ENCODE measurements around the gene TBC1D32. TPM values are rescaled to one million over a fixed set of nuclear protein-coding genes. Genes with fewer than 3 reads are reported as not detected.
"Not testable (repeated sequence)": the region's sequence is repeated elsewhere in the genome, so short reads cannot be mapped to it uniquely, and the experiment has no call there.

TBC1D32 gene
- total RNA-seq, 1 experiment from 2014 or later, result 5.2 TPM

DNA sequence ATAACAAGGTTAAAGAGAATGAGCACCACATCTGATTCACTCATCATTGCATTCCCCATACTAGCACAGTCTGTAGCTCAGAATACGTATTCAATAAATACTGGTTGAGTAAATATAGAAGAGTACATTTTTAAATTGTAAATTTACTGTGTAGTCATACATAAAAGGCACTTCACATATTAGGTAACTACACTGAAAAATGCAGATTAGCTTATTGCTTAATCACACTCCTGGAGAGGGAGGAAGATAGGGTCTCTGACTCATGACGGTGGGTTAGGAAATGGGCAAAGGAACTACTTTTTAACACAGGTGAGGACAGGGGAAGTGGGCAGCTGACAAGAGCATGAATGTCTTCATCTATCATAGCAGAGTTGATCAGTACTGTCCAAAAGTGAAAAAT lies 133.2 kb downstream of the TBC1D32 start:
- Mint-ChIP-seq H3K9me3 (no peaks in the 10 kb centered on the region), H3K4me1 (peaks cover 6% of the 10 kb centered on the region), H3K27ac (no peak overlapping the region), H3K4me3 (no peak overlapping the region), H3K27me3 (ENCODE audit: low read depth) (no peaks in the 10 kb centered on the region), H3K36me3 (no peaks in the 10 kb centered on the region)
- no peak for DNase-seq (ENCODE audit: low spot score)
- TF ChIP-seq FOXK1 (CRISPR knock-in tag; IDR thresholded peaks at IDR 0.05) (no peak), ZNF423 (CRISPR knock-in tag; IDR thresholded peaks at IDR 0.05) (no peak), ZNF317 (CRISPR knock-in tag; IDR thresholded peaks at IDR 0.05; ENCODE audit: borderline replicate concordance, low read depth) (no peak), HMGA2 (CRISPR knock-in tag; IDR thresholded peaks at IDR 0.05) (no peak), CREM (CRISPR knock-in tag; IDR thresholded peaks at IDR 0.05) (no peak), JUN (CRISPR knock-in tag; IDR thresholded peaks at IDR 0.05) (no peak)
- ChIA-PET POLR2A (no interaction called here), CTCF (no interaction called here)
- ATAC-seq, result no peak

DNA sequence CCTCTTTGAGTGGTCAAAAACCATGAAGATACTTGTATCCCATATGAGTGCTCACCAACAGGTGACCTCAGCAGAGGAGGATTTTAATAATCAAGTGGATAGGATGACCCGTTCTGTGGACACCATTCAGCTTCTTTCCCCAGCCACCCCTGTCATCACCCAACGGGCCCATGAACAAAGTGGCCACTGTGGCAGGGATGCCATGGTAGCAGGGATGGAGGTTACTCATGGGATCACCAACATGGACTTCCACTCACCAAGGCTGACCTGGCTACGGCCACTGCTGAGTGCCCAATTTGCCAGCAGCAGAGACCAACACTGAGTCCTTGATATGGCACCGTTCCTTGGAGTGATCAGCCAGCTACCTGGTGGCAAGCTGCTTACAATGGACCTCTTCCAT lies 138.2 kb downstream of the TBC1D32 start:
- DNase-seq (ENCODE audit: low spot score); H3K36me3 Mint-ChIP-seq; H3K4me3 Mint-ChIP-seq; H3K9me3 Mint-ChIP-seq; ATAC-seq; POLR2A ChIA-PET; H3K27ac Mint-ChIP-seq; H3K27me3 Mint-ChIP-seq (ENCODE audit: low read depth); CTCF ChIA-PET; H3K4me1 Mint-ChIP-seq: not testable (repeated sequence)

DNA sequence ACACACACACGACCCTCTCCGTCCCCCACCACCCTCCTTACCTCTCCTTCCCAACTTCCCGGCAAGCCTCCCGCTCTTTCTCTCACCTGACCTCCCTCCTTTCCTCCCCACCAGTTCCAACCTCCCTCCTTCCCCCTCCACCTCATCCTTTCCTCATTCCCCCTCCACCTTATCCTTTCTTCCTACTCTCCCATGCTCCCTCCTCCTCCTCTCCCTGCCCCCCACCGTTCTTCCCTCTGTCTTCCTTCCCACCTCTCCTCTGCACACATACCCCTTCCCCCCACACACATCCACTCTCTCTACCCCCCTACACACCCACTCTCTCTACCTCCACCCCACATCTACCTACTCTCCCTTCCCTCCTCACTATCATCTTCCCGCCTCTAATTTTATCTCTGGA lies 144.2 kb downstream of the TBC1D32 start:
- ChIA-PET POLR2A (no interaction called here), CTCF (no interaction called here)
- Mint-ChIP-seq H3K4me3 (no peak overlapping the region), H3K4me1 (peaks cover 12% of the 10 kb centered on the region), H3K9me3 (no peaks in the 10 kb centered on the region), H3K36me3 (no peaks in the 10 kb centered on the region), H3K27me3 (ENCODE audit: low read depth) (no peaks in the 10 kb centered on the region), H3K27ac (no peak overlapping the region)
- ATAC-seq (no peak; the same call in 1 of the 2 replicates), DNase-seq (ENCODE audit: low spot score) (peak; percentile 11)
- TF ChIP-seq FOXJ3 (CRISPR knock-in tag; IDR thresholded peaks at IDR 0.05; ENCODE audit: borderline replicate concordance) (no peak), PRRX2 (CRISPR knock-in tag; IDR thresholded peaks at IDR 0.05) (no peak)
- TF ChIP-seq, protein P1, sequence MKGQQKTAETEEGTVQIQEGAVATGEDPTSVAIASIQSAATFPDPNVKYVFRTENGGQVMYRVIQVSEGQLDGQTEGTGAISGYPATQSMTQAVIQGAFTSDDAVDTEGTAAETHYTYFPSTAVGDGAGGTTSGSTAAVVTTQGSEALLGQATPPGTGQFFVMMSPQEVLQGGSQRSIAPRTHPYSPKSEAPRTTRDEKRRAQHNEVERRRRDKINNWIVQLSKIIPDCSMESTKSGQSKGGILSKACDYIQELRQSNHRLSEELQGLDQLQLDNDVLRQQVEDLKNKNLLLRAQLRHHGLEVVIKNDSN (CRISPR knock-in tag; IDR thresholded peaks at IDR 0.05), result no peak
- TF ChIP-seq, protein P2, sequence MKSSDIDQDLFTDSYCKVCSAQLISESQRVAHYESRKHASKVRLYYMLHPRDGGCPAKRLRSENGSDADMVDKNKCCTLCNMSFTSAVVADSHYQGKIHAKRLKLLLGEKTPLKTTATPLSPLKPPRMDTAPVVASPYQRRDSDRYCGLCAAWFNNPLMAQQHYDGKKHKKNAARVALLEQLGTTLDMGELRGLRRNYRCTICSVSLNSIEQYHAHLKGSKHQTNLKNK (CRISPR knock-in tag; IDR thresholded peaks at IDR 0.05), result no peak

DNA sequence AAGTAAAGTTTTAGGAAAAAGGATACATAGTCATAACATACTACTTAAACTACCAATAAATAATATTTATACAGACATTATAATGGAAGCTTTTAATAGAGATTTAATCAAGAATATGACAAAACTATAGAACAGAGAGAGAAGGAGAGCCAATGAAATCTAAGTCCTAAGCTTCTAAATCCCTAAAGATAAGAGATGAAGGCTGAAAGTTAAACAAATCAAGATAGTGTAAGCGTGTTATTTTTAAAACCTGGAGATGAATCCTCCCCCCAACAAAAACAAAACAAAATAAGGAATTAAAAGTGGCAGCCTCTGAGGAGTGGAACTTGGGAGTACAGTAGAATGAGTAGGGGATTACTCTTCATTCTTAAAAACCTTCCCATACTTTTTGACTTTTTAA lies 145.9 kb downstream of the TBC1D32 start:
- H3K9me3 Mint-ChIP-seq, result no peaks in the 10 kb centered on the region
- no peak overlapping the region for H3K27ac Mint-ChIP-seq
- TF ChIP-seq ZNF317 (CRISPR knock-in tag; IDR thresholded peaks at IDR 0.05; ENCODE audit: borderline replicate concordance, low read depth) (no peak), MYBL2 (CRISPR knock-in tag; IDR thresholded peaks at IDR 0.05) (no peak), ZNF232 (CRISPR knock-in tag; IDR thresholded peaks at IDR 0.05) (no peak), KAT7 (CRISPR knock-in tag; IDR thresholded peaks at IDR 0.05; ENCODE audit: borderline replicate concordance) (no peak), CREM (CRISPR knock-in tag; IDR thresholded peaks at IDR 0.05) (no peak)
- TF ChIP-seq, protein P3, sequence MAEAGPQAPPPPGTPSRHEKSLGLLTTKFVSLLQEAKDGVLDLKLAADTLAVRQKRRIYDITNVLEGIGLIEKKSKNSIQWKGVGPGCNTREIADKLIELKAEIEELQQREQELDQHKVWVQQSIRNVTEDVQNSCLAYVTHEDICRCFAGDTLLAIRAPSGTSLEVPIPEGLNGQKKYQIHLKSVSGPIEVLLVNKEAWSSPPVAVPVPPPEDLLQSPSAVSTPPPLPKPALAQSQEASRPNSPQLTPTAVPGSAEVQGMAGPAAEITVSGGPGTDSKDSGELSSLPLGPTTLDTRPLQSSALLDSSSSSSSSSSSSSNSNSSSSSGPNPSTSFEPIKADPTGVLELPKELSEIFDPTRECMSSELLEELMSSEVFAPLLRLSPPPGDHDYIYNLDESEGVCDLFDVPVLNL (CRISPR knock-in tag; IDR thresholded peaks at IDR 0.05; ENCODE audit: borderline replicate concordance, low read depth), result no peak
- TF ChIP-seq, protein P1 (CRISPR knock-in tag; IDR thresholded peaks at IDR 0.05), result no peak
- TF ChIP-seq, protein P4, sequence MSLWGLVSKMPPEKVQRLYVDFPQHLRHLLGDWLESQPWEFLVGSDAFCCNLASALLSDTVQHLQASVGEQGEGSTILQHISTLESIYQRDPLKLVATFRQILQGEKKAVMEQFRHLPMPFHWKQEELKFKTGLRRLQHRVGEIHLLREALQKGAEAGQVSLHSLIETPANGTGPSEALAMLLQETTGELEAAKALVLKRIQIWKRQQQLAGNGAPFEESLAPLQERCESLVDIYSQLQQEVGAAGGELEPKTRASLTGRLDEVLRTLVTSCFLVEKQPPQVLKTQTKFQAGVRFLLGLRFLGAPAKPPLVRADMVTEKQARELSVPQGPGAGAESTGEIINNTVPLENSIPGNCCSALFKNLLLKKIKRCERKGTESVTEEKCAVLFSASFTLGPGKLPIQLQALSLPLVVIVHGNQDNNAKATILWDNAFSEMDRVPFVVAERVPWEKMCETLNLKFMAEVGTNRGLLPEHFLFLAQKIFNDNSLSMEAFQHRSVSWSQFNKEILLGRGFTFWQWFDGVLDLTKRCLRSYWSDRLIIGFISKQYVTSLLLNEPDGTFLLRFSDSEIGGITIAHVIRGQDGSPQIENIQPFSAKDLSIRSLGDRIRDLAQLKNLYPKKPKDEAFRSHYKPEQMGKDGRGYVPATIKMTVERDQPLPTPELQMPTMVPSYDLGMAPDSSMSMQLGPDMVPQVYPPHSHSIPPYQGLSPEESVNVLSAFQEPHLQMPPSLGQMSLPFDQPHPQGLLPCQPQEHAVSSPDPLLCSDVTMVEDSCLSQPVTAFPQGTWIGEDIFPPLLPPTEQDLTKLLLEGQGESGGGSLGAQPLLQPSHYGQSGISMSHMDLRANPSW (CRISPR knock-in tag; conservative IDR thresholded peaks at IDR 0.05; ENCODE audit: low read depth), result no peak
- TF ChIP-seq, protein P5, sequence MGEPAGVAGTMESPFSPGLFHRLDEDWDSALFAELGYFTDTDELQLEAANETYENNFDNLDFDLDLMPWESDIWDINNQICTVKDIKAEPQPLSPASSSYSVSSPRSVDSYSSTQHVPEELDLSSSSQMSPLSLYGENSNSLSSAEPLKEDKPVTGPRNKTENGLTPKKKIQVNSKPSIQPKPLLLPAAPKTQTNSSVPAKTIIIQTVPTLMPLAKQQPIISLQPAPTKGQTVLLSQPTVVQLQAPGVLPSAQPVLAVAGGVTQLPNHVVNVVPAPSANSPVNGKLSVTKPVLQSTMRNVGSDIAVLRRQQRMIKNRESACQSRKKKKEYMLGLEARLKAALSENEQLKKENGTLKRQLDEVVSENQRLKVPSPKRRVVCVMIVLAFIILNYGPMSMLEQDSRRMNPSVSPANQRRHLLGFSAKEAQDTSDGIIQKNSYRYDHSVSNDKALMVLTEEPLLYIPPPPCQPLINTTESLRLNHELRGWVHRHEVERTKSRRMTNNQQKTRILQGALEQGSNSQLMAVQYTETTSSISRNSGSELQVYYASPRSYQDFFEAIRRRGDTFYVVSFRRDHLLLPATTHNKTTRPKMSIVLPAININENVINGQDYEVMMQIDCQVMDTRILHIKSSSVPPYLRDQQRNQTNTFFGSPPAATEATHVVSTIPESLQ (CRISPR knock-in tag; IDR thresholded peaks at IDR 0.05), result no peak
- TF ChIP-seq, protein P6, sequence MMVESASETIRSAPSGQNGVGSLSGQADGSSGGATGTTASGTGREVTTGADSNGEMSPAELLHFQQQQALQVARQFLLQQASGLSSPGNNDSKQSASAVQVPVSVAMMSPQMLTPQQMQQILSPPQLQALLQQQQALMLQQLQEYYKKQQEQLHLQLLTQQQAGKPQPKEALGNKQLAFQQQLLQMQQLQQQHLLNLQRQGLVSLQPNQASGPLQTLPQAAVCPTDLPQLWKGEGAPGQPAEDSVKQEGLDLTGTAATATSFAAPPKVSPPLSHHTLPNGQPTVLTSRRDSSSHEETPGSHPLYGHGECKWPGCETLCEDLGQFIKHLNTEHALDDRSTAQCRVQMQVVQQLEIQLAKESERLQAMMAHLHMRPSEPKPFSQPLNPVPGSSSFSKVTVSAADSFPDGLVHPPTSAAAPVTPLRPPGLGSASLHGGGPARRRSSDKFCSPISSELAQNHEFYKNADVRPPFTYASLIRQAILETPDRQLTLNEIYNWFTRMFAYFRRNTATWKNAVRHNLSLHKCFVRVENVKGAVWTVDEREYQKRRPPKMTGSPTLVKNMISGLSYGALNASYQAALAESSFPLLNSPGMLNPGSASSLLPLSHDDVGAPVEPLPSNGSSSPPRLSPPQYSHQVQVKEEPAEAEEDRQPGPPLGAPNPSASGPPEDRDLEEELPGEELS (CRISPR knock-in tag; IDR thresholded peaks at IDR 0.05), result no peak

More for the DNA sequence above, 145.9 kb downstream of the TBC1D32 start:
- ATAC-seq (no peak), DNase-seq (ENCODE audit: low spot score) (no peak)
- H3K27me3 Mint-ChIP-seq (ENCODE audit: low read depth), result no peaks in the 10 kb centered on the region
- peaks cover 12% of the 10 kb centered on the region for H3K4me1 Mint-ChIP-seq
- no peak overlapping the region for H3K4me3 Mint-ChIP-seq
- no peaks in the 10 kb centered on the region for H3K36me3 Mint-ChIP-seq
- POLR2A ChIA-PET, result no interaction called here
- CTCF ChIA-PET, result no interaction called here

All from WTC11 (cell line).